ACC112 (cell line): ENCODE measurements around the gene FBL.
"Not testable (repeated sequence)": the region's sequence is repeated elsewhere in the genome, so short reads cannot be mapped to it uniquely, and the experiment has no call there.

Experiments used
- H2AFZ ChIP-seq: fragments of 200-600 bp; sonication (generic); one replicate; pipeline ENCODE4 v1.6.0; 2017; ENCODE audit warnings: antibody characterized with exemption, low read length; ENCODE audit not compliant: unreplicated experiment
- H3K27ac ChIP-seq: fragments of 200-600 bp; sonication (generic); 2 replicates; pipeline ENCODE4 v1.5.1; 2014; ENCODE audit warnings: low read depth, mild to moderate bottlenecking, antibody characterized with exemption, low read length, moderate library complexity
- H3K27me3 ChIP-seq: fragments of 200-600 bp; sonication (generic); 2 replicates; pipeline ENCODE4 v1.6.1; 2014; ENCODE audit warnings: mild to moderate bottlenecking, antibody characterized with exemption, low read length, moderate library complexity, mixed read lengths; ENCODE audit not compliant: insufficient read depth
- H3K36me3 ChIP-seq: fragments of 200-600 bp; sonication (generic); 2 replicates; pipeline ENCODE4 v1.6.1; 2016; ENCODE audit warnings: mild to moderate bottlenecking, antibody characterized with exemption, low read length, moderate library complexity, mixed read lengths; ENCODE audit not compliant: insufficient read depth
- H3K4me1 ChIP-seq: fragments of 200-600 bp; sonication (generic); one replicate; pipeline ENCODE4 v1.6.1; 2016; ENCODE audit warnings: low read length, mixed read lengths; ENCODE audit not compliant: insufficient read depth, unreplicated experiment, control insufficient read depth
- H3K4me3 ChIP-seq: fragments of 200-600 bp; sonication (generic); 2 replicates; pipeline ENCODE4 v1.5.1; 2014; ENCODE audit warnings: mild to moderate bottlenecking, low read depth, low read length
- H3K79me2 ChIP-seq: fragments of 200-600 bp; sonication (generic); one replicate; pipeline ENCODE4 v1.6.0; 2016; ENCODE audit warnings: low read length; ENCODE audit not compliant: control insufficient read depth, unreplicated experiment, insufficient read depth

FBL gene

GRCh38 chr19:39885821-39886554 is 39.8 kb upstream of the FBL start:
- not testable (repeated sequence) for H3K4me3 ChIP-seq, H3K27ac ChIP-seq, H2AFZ ChIP-seq, H3K36me3 ChIP-seq, H3K27me3 ChIP-seq, H3K79me2 ChIP-seq, H3K4me1 ChIP-seq

DNA sequence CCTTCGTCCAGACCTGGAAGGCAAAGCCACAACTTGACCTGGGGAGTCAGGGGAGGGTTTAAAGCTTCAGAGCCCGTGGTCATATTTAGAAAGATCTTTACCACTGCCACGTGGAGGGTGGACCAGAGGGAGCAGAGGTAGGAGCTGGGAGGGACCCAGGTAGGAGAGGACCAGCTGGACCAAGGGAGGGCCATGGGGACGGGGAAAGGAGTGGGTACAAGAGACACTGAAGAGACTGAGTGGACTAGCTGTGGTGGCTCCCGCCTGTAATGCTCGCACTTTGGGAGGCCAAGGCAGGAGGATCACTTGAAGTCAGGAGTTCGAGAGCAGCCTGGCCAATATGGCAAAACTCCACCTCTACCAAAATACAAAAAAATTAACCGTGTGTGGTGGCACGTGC is 38.5 kb upstream of the FBL start:
- not testable (repeated sequence) for H3K27ac ChIP-seq, H3K4me1 ChIP-seq, H2AFZ ChIP-seq, H3K36me3 ChIP-seq, H3K79me2 ChIP-seq, H3K4me3 ChIP-seq, H3K27me3 ChIP-seq

GRCh38 chr19:39882645-39883044 is 36.5 kb upstream of the FBL start:
- not testable (repeated sequence) for H2AFZ ChIP-seq, H3K36me3 ChIP-seq, H3K27me3 ChIP-seq, H3K79me2 ChIP-seq, H3K4me1 ChIP-seq, H3K4me3 ChIP-seq, H3K27ac ChIP-seq

DNA sequence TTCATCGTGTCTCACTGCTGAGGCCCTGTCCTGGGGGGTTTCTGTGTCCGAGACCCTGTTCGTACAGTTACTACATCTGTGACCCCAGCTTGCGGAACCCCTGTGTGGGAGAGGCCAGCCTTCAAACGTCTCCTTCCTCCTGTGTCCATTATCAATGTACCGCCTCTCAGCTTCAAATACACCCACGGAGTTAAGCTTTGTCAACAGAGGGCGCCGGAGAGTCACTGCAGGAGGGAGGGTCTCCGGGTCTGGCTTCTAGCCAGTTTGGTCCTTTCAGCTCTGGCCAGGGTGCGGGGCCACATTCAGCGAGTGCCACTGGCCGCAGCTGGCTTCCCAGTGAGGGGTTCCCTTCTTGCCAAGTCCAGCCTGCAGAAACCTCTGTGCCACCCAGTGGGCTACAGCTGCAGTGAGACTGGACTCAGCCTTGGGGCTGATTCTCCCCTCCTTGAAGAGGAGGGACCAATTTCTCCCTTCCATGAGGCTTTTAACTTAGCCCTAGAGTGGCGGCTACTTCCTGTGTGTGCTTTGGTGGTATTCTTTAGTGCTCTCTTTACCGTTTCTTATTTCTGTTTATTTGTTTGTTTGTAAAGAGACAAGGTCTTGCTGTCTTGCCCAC is 35.4 kb upstream of the FBL start:
- not testable (repeated sequence) for H3K27ac ChIP-seq, H3K4me1 ChIP-seq, H2AFZ ChIP-seq, H3K36me3 ChIP-seq, H3K27me3 ChIP-seq, H3K79me2 ChIP-seq, H3K4me3 ChIP-seq

- H3K36me3 ChIP-seq, H3K4me1 ChIP-seq, H3K27ac ChIP-seq, H3K27me3 ChIP-seq, H2AFZ ChIP-seq, H3K79me2 ChIP-seq, H3K4me3 ChIP-seq: not testable (repeated sequence)
Measured at GRCh38 chr19:39880241-39880640, 34.1 kb upstream of the FBL start.

GRCh38 chr19:39879796-39880195 is 33.6 kb upstream of the FBL start:
- H3K4me1 ChIP-seq, H3K27me3 ChIP-seq, H3K4me3 ChIP-seq, H3K36me3 ChIP-seq, H2AFZ ChIP-seq, H3K79me2 ChIP-seq, H3K27ac ChIP-seq: not testable (repeated sequence)

- H3K79me2 ChIP-seq, H3K36me3 ChIP-seq, H3K4me1 ChIP-seq, H2AFZ ChIP-seq, H3K27ac ChIP-seq, H3K4me3 ChIP-seq, H3K27me3 ChIP-seq: not testable (repeated sequence)
Measured at GRCh38 chr19:39878866-39879265, 32.7 kb upstream of the FBL start.

- Histone ChIP-seq H3K36me3 (no peaks in the 10 kb centered on the region), H3K27me3 (no peaks in the 10 kb centered on the region), H3K4me1 (no peaks in the 10 kb centered on the region), H3K79me2 (no peaks in the 10 kb centered on the region), H3K4me3 (no peak overlapping the region), H2AFZ (no peak overlapping the region), H3K27ac (no peak overlapping the region)
Measured at GRCh38 chr19:39878398-39878797, 32.2 kb upstream of the FBL start.

- H2AFZ ChIP-seq, H3K27ac ChIP-seq, H3K27me3 ChIP-seq, H3K79me2 ChIP-seq, H3K4me3 ChIP-seq, H3K36me3 ChIP-seq, H3K4me1 ChIP-seq: not testable (repeated sequence)
Measured at GRCh38 chr19:39877982-39878381, 31.8 kb upstream of the FBL start.

GRCh38 chr19:39877488-39877887 is 31.3 kb upstream of the FBL start:
- H3K36me3 ChIP-seq, H3K4me3 ChIP-seq, H3K27me3 ChIP-seq, H3K79me2 ChIP-seq, H3K4me1 ChIP-seq, H2AFZ ChIP-seq, H3K27ac ChIP-seq: not testable (repeated sequence)

DNA sequence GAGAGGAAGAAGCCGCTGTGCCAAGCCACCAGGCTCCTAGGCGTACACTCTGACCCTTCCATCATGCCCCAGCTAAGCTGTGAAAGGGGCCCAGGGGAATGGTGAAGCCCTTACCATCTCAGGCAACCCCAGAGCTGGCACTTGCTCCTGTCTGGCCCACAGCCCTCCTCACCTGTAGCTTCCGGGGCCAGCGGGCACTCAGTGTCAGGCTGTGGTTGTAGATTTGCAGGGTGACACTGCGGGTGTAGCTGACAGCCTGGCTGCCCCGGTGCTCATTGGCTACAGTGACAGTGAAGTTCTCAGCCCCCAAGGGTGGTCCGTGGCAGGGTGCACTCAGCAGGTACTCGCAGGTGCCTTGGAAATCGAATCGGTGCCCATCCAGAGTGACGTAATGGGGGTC is 30.3 kb upstream of the FBL start:
- H3K27ac ChIP-seq, H2AFZ ChIP-seq, H3K4me3 ChIP-seq, H3K27me3 ChIP-seq, H3K4me1 ChIP-seq, H3K36me3 ChIP-seq, H3K79me2 ChIP-seq: not testable (repeated sequence)
